Spleen (tissue), 7 donors: ENCODE data around the gene GPR152.
A peak's percentile ranks its signal among the peaks of the same experiment; 100 is the strongest.

Source experiments
- CTCF ChIP-seq, 11 experiments: fragments of 200-600 bp in 7 of 11; fragments of 450-650 bp in 4 of 11; sonication (generic) in 4 of 11; IDR thresholded peaks in 8 of 11; conservative IDR thresholded peaks in 3 of 11; 1 replicate in 7 of 11; 2 replicates in 4 of 11; pipeline versions ENCODE4 v1.4.0 to v1.8.0; 2016 to 2021; ENCODE audit warnings: antibody characterized with exemption in 11 of 11, inconsistent platforms in 4 of 11, mild to moderate bottlenecking in 1 of 11
- POLR2AphosphoS5 ChIP-seq, 3 donors: sonication (generic); formaldehyde crosslinking; IDR thresholded peaks; one replicate each; pipeline ENCODE4 v1.5.1; 2017; ENCODE audit warnings: antibody characterized with exemption in 3 of 3
- donor health status: DM: no; HTN: no; CAD: no; lungs with moderate emphysema.
- donor health status: DM: no; HTN: no; CAD: no.
- donor health status: DM: no; HTN: no; CAD: no.

- TF ChIP-seq CTCF (IDR thresholded peaks at IDR 0.05 in 8 of 11, conservative IDR thresholded peaks at IDR 0.05 in 3 of 11) (peak in 2 of 11 experiments; percentile 5 to 20), POLR2AphosphoS5 (IDR thresholded peaks at IDR 0.05) (no peak)
These were observed 33.0 kb downstream of the GPR152 start for GRCh38 chr11:67419325-67420049.
